ENCODE measurements around the gene CEP78.
"Not testable (repeated sequence)": the region's sequence is repeated elsewhere in the genome, so short reads cannot be mapped to it uniquely, and the experiment has no call there.

CEP78 gene

GRCh38 chr9:78235256-78235761 lies 566 bp upstream of the CEP78 start:
- no peak for DNase-seq

DNA sequence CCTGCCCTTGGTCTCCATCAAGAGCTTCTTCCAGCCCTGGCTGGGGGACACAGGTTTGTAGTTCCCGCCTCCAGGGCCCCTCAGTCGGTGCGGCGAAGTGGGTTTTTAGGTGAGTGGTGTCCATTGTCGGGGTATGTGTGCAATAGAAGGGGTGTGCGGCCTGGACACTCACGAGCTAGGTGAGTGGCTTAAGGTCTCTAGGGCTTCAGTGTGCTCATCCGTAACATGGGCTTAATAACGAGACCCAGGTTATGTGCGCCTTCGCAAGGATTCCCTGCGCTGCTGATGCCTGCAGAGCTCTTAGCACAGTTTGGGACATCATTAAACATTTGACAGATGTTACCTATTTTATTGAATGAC lies 656 bp downstream of the CEP78 start:
- DNase-seq, result no peak

- DNase-seq, result no peak
These were observed 2.5 kb downstream of the CEP78 start for GRCh38 chr9:78238046-78239038.

DNA sequence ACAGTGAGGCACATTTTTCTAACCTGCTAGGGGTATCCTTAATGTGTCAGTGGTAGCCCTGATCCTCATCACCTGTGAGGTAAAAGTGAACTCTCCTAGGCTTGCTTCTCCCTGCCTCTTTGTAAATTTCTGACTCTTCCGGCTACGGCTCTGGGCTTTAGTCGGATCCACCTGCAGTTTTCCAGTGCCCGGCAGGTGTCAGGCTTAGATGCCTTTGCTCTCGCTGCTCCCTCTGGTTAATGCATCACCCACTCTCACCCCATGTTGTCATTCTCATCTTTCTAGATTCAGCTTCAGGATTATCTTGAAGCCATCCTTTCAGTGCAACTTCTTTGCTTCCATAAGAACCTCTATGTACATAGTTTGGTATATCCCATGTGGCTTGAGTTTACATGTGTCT lies 3.6 kb downstream of the CEP78 start:
- DNase-seq, result no peak

- no peak for DNase-seq
These were observed 6.2 kb downstream of the CEP78 start for GRCh38 chr9:78242041-78242440.

DNA sequence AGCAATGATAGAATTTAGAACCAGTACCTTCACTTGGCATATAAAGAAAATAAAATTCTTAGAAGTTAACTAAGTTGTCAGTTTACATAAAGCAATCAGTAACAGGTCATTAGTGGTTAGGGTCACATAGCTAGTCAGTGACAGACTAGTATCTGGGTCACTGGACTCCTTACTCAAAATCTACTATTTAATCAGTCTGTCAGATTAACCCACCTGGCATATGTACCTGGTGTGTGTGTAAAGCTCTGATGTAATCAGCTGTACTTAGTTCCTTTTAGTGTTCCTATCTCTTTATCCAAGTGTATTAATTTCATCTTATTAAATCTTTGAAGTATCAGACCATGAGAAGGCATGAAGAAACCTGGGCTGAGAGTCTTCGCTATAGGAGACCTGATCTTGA lies 7.3 kb downstream of the CEP78 start:
- no peak for DNase-seq

GRCh38 chr9:78245401-78245800 lies 9.5 kb downstream of the CEP78 start:
- DNase-seq, result no peak

DNA sequence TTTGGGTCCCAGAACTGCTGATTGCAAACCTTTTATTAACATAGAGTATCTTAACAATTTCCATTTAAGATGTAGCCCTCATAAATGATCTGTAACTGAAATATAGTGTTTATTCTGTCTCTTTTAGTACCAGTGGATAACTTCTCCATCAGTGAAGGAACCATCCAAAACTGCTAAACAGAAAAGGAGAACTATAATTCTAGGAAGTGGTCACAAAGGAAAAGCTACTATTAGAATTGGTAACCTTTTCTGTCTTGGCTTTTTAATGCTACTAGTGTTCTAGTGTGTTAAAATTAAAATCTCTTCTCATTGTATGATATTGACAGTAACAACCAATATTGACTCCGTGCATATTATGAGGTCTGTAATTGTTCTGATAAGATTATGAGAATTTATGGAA lies 12.8 kb downstream of the CEP78 start:
- DNase-seq, result no peak

DNA sequence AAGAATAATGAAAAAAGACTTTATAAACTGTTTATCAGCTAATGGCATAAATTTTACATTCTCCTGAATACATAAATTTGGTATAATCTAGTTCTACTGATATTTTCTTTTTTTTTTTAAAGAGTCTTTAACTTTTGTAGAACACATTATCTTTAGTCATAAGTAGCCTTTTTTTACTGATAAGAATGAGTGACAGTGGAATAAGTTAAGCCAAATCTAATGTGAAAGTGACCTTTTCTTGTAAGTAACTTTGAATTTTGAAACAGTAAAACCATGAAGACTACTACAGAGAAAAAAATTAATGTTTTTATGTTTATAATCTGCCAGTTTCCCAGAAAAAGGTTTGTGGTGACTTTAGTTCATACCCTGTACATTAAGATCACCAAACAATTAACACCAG lies 13.7 kb downstream of the CEP78 start:
- no peak for DNase-seq

DNA sequence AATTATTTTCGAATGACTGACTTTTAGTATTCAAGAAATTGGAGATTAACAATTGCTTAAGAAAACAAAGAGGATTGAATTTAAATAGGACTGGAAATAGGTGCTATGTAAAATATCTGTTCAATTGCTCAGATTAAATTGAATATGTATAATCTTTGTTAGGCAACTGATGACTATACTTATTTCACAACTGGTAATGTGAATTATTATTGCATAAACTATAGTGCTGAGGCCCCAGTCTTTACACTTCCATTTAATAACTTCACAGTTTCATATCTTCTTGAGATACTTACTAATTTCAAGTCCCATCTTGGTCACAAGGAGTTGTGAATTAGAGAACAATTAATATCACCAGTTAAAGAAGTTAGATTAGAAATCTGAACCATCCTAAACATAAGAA lies 16.7 kb downstream of the CEP78 start:
- DNase-seq, result no peak

- DNase-seq, result no peak
These were observed 17.4 kb downstream of the CEP78 start for GRCh38 chr9:78253285-78253684.

DNA sequence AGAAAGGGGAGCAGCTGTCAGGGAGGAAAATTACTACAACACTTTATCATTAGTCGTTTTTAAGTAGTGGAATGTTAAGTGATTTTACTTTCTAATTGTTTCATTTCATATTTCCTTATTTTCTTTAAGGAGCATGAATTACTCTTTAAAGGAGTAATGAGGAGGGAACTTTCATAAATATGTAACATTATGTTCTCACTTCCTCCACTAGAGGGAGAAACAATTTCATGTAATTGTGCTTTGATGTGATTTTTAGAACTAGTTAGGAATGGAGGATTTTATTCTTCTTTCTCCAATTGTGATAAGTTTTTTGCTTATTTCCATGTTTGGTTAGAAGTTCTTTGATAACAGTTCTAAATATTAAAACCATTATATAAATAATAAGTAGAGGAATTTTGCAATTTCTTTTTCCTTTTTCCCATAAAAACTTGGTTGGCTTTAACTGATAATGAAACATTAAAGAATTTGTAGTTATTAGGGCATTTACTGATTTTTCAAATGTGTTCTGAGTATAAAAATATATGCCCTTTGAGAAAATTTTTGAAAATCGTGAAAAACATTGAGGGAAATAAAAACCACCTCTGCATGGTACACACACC lies 25.6 kb downstream of the CEP78 start:
- no peak for DNase-seq

- no peak for DNase-seq
These were observed 26.8 kb downstream of the CEP78 start for GRCh38 chr9:78262655-78263054.

DNA sequence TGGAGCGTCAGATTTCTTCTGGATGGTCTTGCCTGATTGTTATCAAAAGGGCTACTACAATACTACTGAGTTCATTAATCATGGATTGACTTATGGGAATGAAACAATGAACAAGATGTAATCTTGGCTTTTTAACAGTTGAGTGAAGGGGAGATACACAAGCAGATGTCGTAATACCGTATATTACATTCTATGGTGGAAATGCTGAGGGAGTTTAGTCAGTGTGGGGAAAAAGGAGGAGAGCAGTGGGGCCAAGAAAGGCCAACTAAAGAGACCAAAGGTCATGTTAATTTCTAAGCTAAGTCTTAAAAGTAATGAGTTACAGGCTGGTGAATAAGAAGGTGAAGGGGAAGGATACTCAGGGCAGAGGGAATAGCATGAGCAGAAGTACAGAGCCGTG lies 32.0 kb downstream of the CEP78 start:
- no peak for DNase-seq

DNA sequence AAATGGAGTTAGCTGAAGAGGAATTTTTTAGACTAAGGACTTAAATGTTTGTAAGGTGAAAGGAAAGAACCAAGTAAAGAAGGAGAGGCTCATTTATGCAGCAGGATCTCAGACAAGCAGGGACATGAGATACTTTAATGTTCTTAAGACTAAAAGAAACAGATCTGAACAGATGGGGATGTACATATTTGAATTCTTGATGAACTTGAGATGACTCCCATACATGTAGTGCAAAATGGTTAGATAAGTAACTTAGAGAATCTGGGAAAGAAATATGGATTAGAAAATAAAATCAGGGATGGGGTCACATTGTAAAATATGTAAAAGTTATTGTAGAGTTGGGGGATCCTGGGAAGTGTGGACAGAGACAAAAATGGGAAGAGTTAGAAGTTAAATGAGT lies 33.9 kb downstream of the CEP78 start:
- DNase-seq, result no peak

DNA sequence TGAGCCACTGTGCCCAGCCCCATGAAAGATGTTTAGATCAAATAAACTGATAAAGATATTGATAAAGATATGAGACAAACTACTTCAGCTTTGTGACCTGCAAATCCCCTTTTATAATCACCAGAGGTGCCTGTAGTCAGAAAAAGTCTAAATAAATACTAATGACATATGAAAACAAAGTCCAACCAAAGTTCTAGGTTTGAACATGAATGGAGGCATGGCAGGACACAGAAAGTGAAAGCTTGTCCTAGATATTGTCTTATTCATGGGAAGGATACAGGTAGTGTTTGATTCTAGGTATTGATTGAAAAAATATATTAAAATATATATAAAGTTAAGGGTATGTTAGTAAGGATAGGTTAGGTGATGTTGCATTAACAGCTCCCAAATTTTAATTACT lies 36.4 kb downstream of the CEP78 start:
- no peak for DNase-seq

- DNase-seq, result no peak
These were observed 37.9 kb downstream of the CEP78 start for GRCh38 chr9:78273761-78274160.

GRCh38 chr9:78278177-78278777 lies 42.4 kb downstream of the CEP78 start:
- no peak for DNase-seq

GRCh38 chr9:78278801-78279200 lies 42.9 kb downstream of the CEP78 start:
- no peak for DNase-seq

- no peak for DNase-seq
These were observed 45.2 kb downstream of the CEP78 start for GRCh38 chr9:78280982-78281668.

GRCh38 chr9:78284181-78284580 lies 48.3 kb downstream of the CEP78 start:
- not testable (repeated sequence) for DNase-seq

- no peak for DNase-seq
These were observed 50.2 kb downstream of the CEP78 start for GRCh38 chr9:78286125-78286524.

- no peak for DNase-seq
These were observed 51.1 kb downstream of the CEP78 start for GRCh38 chr9:78286946-78287388.

All from stimulated activated CD8-positive, alpha-beta memory T cell treated with anti-CD3 and anti-CD28 coated beads, Interleukin-4, amount 100 ng/mL, for 48 hours (primary cell).